GM18873 (cell line): Measurements from ENCODE around the gene TXNDC2.

Experiments
- ATAC-seq: cut with Tn5 transposase; IDR thresholded peaks from one replicate; pipeline ENCODE4 v1.9.1; 2021; ENCODE audit warnings: mild to moderate bottlenecking, moderate library complexity, moderate number of reproducible peaks; ENCODE audit not compliant: unreplicated experiment, low FRiP score

Gene TXNDC2

GRCh38 chr18:9859232-9859631, 26.5 kb upstream of the TXNDC2 start:
- ATAC-seq, result no peak

- ATAC-seq, result no peak
These were observed 25.1 kb upstream of the TXNDC2 start for GRCh38 chr18:9860682-9861081.

GRCh38 chr18:9861157-9861556, 24.6 kb upstream of the TXNDC2 start:
- peak; percentile 84 for ATAC-seq

GRCh38 chr18:9861933-9862332, 23.8 kb upstream of the TXNDC2 start:
- no peak for ATAC-seq

GRCh38 chr18:9862686-9863085, 23.1 kb upstream of the TXNDC2 start:
- ATAC-seq, result no peak

- no peak for ATAC-seq
These were observed 22.5 kb upstream of the TXNDC2 start for GRCh38 chr18:9863282-9863681.

GRCh38 chr18:9865764-9866490, 19.8 kb upstream of the TXNDC2 start:
- ATAC-seq, result no peak

- no peak for ATAC-seq
These were observed 19.1 kb upstream of the TXNDC2 start for GRCh38 chr18:9866627-9867026.

- no peak for ATAC-seq
These were observed 18.6 kb upstream of the TXNDC2 start for GRCh38 chr18:9867071-9867594.

- no peak for ATAC-seq
These were observed 16.7 kb upstream of the TXNDC2 start for GRCh38 chr18:9868857-9869714.

- peak; percentile 82 for ATAC-seq
These were observed 15.9 kb upstream of the TXNDC2 start for GRCh38 chr18:9869715-9870430.

GRCh38 chr18:9870431-9871008, 15.3 kb upstream of the TXNDC2 start:
- no peak for ATAC-seq

GRCh38 chr18:9871244-9871746, 14.5 kb upstream of the TXNDC2 start:
- no peak for ATAC-seq

- ATAC-seq, result no peak
These were observed 12.9 kb upstream of the TXNDC2 start for GRCh38 chr18:9872823-9873222.

GRCh38 chr18:9874728-9875127, 11.0 kb upstream of the TXNDC2 start:
- no peak for ATAC-seq

GRCh38 chr18:9876212-9876866, 9.4 kb upstream of the TXNDC2 start:
- no peak for ATAC-seq

- no peak for ATAC-seq
These were observed 8.7 kb upstream of the TXNDC2 start for GRCh38 chr18:9876867-9877654.

- ATAC-seq, result no peak
These were observed 8.1 kb upstream of the TXNDC2 start for GRCh38 chr18:9877655-9878014.

- no peak for ATAC-seq
These were observed 7.7 kb upstream of the TXNDC2 start for GRCh38 chr18:9878095-9878494.
